CD4-positive, alpha-beta T cell treated with Interleukin-21 for 1 hour (primary cell): ENCODE data around the gene SLC38A4.
"Not testable (repeated sequence)": the region's sequence is repeated elsewhere in the genome, so short reads cannot be mapped to it uniquely, and the experiment has no call there.

Experiments
- DNase-seq: peaks from one replicate; pipeline ENCODE4 v3.0.0-alpha.2; 2020

The SLC38A4 gene

GRCh38 chr12:46773586-46774321 lies 52.0 kb downstream of the SLC38A4 start:
- DNase-seq = no peak

GRCh38 chr12:46771268-46771827 lies 54.4 kb downstream of the SLC38A4 start:
- no peak for DNase-seq

GRCh38 chr12:46770501-46771183 lies 55.2 kb downstream of the SLC38A4 start:
- DNase-seq = no peak

GRCh38 chr12:46764005-46764404 lies 61.8 kb downstream of the SLC38A4 start:
- no peak for DNase-seq

GRCh38 chr12:46763230-46763629 lies 62.6 kb downstream of the SLC38A4 start:
- no peak for DNase-seq

- no peak for DNase-seq
Observed at GRCh38 chr12:46754550-46754949, 71.2 kb downstream of the SLC38A4 start.

- no peak for DNase-seq
Observed at GRCh38 chr12:46752396-46752795, 73.4 kb downstream of the SLC38A4 start.

GRCh38 chr12:46751173-46751572 lies 74.6 kb downstream of the SLC38A4 start:
- DNase-seq = no peak

- DNase-seq = no peak
Observed at GRCh38 chr12:46749322-46749721, 76.5 kb downstream of the SLC38A4 start.

GRCh38 chr12:46744283-46744682 lies 81.5 kb downstream of the SLC38A4 start:
- DNase-seq = no peak

- DNase-seq = no peak
Observed at GRCh38 chr12:46743456-46743855, 82.3 kb downstream of the SLC38A4 start.

GRCh38 chr12:46742271-46742670 lies 83.5 kb downstream of the SLC38A4 start:
- DNase-seq = not testable (repeated sequence)

GRCh38 chr12:46725332-46725731 lies 100.5 kb downstream of the SLC38A4 start:
- no peak for DNase-seq

GRCh38 chr12:46723629-46724419 lies 102.0 kb downstream of the SLC38A4 start:
- no peak for DNase-seq

GRCh38 chr12:46722394-46723185 lies 103.2 kb downstream of the SLC38A4 start:
- no peak for DNase-seq

- DNase-seq = no peak
Observed at GRCh38 chr12:46718495-46718894, 107.3 kb downstream of the SLC38A4 start.

GRCh38 chr12:46717868-46718267 lies 107.9 kb downstream of the SLC38A4 start:
- no peak for DNase-seq

- no peak for DNase-seq
Observed at GRCh38 chr12:46717159-46717558, 108.6 kb downstream of the SLC38A4 start.
